ENCODE data around the gene DPH6.

GRCh38 chr15:35450492-35450891 is 95.5 kb downstream of the DPH6 start:
- TF ChIP-seq EP300 (IDR thresholded peaks at IDR 0.05) (no peak), POLR2AphosphoS5 (IDR thresholded peaks at IDR 0.05) (no peak)
- TF ChIP-seq, protein P1, sequence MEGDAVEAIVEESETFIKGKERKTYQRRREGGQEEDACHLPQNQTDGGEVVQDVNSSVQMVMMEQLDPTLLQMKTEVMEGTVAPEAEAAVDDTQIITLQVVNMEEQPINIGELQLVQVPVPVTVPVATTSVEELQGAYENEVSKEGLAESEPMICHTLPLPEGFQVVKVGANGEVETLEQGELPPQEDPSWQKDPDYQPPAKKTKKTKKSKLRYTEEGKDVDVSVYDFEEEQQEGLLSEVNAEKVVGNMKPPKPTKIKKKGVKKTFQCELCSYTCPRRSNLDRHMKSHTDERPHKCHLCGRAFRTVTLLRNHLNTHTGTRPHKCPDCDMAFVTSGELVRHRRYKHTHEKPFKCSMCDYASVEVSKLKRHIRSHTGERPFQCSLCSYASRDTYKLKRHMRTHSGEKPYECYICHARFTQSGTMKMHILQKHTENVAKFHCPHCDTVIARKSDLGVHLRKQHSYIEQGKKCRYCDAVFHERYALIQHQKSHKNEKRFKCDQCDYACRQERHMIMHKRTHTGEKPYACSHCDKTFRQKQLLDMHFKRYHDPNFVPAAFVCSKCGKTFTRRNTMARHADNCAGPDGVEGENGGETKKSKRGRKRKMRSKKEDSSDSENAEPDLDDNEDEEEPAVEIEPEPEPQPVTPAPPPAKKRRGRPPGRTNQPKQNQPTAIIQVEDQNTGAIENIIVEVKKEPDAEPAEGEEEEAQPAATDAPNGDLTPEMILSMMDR (IDR thresholded peaks at IDR 0.05) = no peak

Data from suprapubic skin (tissue), 4 donors.